ENCODE results near the gene TBC1D22A. TPM values are rescaled to one million over a fixed set of nuclear protein-coding genes. Genes with fewer than 3 reads are reported as not detected.

The TBC1D22A gene
- total RNA-seq, 8 experiments from 2014 or later = 6.6 to 31.4 (median 12.3) TPM

- H3K27ac ChIP-seq = no peak overlapping the region
- no peak for ATAC-seq (replicated peaks in 6 of 8)
- no peak overlapping the region for H3K4me3 ChIP-seq
- in situ Hi-C loops (cut with MboI; ENCODE audit: low pct_unique_long_range_greater_than_20kb in 2 of 9, low sequenced_read_pairs in 9 of 9, unreplicated experiment in 9 of 9) = no loop called here
- WGBS, 10 experiments = 83 to 92% methylated on average over 1 to 2 of the region's 2 CpGs; no CpG with 5 or more reads in 8 of the 10 experiments
- H3K4me1 ChIP-seq (replicated peaks in 1 of 2) = peaks cover 8 to 9% of the 10 kb centered on the region in 2 donors
Observed at GRCh38 chr22:46757104-46757503, 5.3 kb upstream of the TBC1D22A start.

GRCh38 chr22:46758121-46758520, 4.3 kb upstream of the TBC1D22A start:
- Histone ChIP-seq H3K4me1 (replicated peaks in 1 of 2) (peaks cover 8 to 9% of the 10 kb centered on the region in 2 donors), H3K4me3 (no peak overlapping the region), H3K27ac (no peak overlapping the region)
- WGBS, 10 experiments = 60 to 90% (median 83%) methylated on average over 1 of the region's 1 CpG; no CpG with 5 or more reads in 7 of the 10 experiments
- in situ Hi-C loops (cut with MboI; ENCODE audit: low pct_unique_long_range_greater_than_20kb in 2 of 9, low sequenced_read_pairs in 9 of 9, unreplicated experiment in 9 of 9) = no loop called here
- ATAC-seq (replicated peaks in 6 of 8) = no peak

- WGBS, 10 experiments = 48 to 89% (median 60%) methylated on average over 1 to 4 of the region's 6 CpGs; no CpG with 5 or more reads in 2 of the 10 experiments
- Histone ChIP-seq H3K4me3 (no peak overlapping the region), H3K27ac (no peak overlapping the region), H3K4me1 (replicated peaks in 1 of 2) (peaks cover 13 to 15% of the 10 kb centered on the region in 2 donors)
- in situ Hi-C loops (cut with MboI; ENCODE audit: low pct_unique_long_range_greater_than_20kb in 2 of 9, low sequenced_read_pairs in 9 of 9, unreplicated experiment in 9 of 9) = no loop called here
- ATAC-seq (replicated peaks in 6 of 8) = peak in 3 of 8 experiments; percentile 0 to 8 (median 1)
Observed at GRCh38 chr22:46758867-46759290, 3.6 kb upstream of the TBC1D22A start.

GRCh38 chr22:46761017-46761416, 1.4 kb upstream of the TBC1D22A start:
- Histone ChIP-seq H3K4me1 (replicated peaks in 1 of 2) (peaks cover 16 to 18% of the 10 kb centered on the region in 2 donors), H3K27ac (peak overlapping the region in 1 of 2 donors; percentile 96), H3K4me3 (peak overlapping the region; percentile 73 to 100 (median 83))
- ATAC-seq (replicated peaks in 6 of 8) = peak in 4 of 8 experiments; percentile 22 to 43 (median 32)
- 60 to 100% (median 87%) methylated on average over 1 to 4 of the region's 6 CpGs for WGBS, 10 experiments
- in situ Hi-C loops (cut with MboI; ENCODE audit: low pct_unique_long_range_greater_than_20kb in 2 of 9, low sequenced_read_pairs in 9 of 9, unreplicated experiment in 9 of 9) = no loop called here

DNA sequence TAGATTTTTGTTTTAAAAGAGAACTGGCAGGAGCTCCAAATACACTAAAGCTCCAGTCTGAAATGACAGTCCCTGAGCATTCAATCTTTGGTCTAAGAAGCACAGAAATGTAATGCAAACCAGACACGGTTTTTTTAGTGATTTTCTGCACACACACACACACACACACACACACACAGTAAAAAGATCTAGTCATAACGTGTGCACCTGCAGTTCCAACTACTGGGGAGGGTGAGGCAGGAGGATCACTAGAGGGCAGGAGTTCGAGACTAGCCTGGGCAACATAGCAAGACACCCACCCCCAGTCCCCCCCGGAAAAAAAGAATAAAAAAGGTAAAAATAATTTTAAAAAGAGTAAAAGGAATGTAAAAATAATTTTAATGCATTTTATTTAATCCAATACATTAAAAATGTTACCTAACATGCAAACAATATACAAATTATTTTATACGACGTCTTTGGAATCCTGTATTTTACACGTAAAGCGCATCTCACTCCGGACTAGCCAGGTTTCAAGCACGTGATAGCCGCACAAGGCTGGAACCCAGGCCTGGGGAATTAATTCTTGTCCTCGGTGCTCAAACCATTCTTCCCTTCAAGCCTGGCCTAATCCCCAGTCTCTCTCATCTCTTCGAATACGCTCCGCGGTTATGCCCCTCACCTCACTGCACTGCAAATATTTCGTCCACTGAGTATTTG, 762 bp upstream of the TBC1D22A start:
- in situ Hi-C loops (cut with MboI; ENCODE audit: low pct_unique_long_range_greater_than_20kb in 2 of 9, low sequenced_read_pairs in 9 of 9, unreplicated experiment in 9 of 9) = no loop called here
- 0 to 8% (median 4%) methylated on average over 1 to 16 of the region's 17 CpGs; no CpG with 5 or more reads in 1 of the 10 experiments for WGBS, 10 experiments
- Histone ChIP-seq H3K27ac (peak overlapping the region; percentile 91 to 96), H3K4me3 (peak overlapping the region; percentile 73 to 100 (median 83)), H3K4me1 (replicated peaks in 1 of 2) (peaks cover 16 to 18% of the 10 kb centered on the region in 2 donors)
- no peak for ATAC-seq (replicated peaks in 6 of 8)

DNA sequence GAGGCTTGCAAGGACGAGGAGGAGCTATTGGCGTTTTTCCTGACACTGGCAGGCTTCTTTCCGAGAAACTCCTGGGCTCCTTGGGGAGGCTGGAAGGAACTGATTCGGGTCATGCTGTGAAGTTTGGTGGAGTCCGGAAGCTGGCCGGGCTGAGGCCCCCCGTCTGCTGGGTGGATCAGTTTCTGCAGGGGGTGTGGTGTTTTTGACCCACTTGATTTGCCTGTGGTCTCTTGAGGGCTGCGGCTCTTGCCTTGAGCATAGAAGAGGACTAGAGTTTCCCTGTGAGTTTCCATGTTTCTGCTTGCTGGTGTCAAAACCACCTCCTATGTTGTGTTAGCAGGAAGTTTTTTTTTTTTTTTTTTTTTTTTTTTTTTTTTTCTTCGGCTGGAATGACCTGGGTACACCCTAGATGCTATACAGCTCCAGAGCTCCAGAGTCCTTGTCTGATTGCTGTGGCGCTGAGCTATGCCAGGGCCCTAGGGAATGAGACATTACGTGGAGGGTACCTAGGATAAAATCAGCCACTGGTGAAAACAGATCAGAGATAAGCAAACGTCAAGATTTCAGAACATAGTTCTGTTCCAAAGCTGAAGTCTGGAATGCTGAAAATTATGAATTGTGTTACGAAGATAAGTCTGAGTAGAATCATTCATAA, 728 bp downstream of the TBC1D22A start:
- 28 to 76% (median 39%) methylated on average over 2 to 8 of the region's 13 CpGs; no CpG with 5 or more reads in 2 of the 10 experiments for WGBS, 10 experiments
- Histone ChIP-seq H3K4me1 (replicated peaks in 1 of 2) (peaks cover 16 to 18% of the 10 kb centered on the region in 2 donors), H3K27ac (peak overlapping the region in 1 of 2 donors; percentile 96), H3K4me3 (peak overlapping the region; percentile 73 to 100 (median 83))
- ATAC-seq (replicated peaks in 6 of 8) = peak in 3 of 8 experiments; percentile 9 to 31 (median 18)
- in situ Hi-C loops (cut with MboI; ENCODE audit: low pct_unique_long_range_greater_than_20kb in 2 of 9, low sequenced_read_pairs in 9 of 9, unreplicated experiment in 9 of 9) = no loop called here

DNA sequence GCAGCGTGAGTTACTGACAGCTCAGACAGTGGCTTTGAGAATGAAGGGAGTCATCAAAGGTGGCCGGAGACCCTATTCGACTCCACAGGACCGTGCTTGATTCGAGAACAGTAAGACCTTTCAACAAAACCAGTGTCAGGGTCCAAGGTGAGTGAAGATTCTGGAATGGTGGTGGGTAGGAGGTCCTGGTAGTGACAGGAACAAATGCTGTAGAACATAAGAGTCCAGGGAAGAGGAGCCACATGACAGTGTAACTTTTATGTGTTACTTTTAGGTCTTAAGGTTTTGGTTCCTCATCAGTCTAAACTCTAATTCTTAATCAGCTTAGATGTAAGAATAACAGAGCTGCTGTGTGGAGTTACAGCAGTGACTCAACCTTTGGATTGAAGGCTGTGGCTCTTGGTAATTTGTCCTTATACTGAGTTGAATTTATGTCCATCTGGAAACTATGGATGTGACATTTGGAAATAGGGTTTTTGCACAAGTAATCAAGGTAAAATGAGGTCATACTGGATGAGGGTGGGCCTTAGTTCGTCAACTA, 1.8 kb downstream of the TBC1D22A start:
- 33 to 100% (median 81%) methylated on average over 1 to 6 of the region's 6 CpGs for WGBS, 10 experiments
- Histone ChIP-seq H3K4me1 (replicated peaks in 1 of 2) (peaks cover 16 to 18% of the 10 kb centered on the region in 2 donors), H3K27ac (no peak overlapping the region), H3K4me3 (no peak overlapping the region)
- in situ Hi-C loops (cut with MboI; ENCODE audit: low pct_unique_long_range_greater_than_20kb in 2 of 9, low sequenced_read_pairs in 9 of 9, unreplicated experiment in 9 of 9) = no loop called here
- ATAC-seq (replicated peaks in 6 of 8) = no peak

GRCh38 chr22:46764779-46765485, 2.5 kb downstream of the TBC1D22A start:
- WGBS, 10 experiments = 74 to 100% (median 83%) methylated on average over 1 to 4 of the region's 6 CpGs; no CpG with 5 or more reads in 1 of the 10 experiments
- Histone ChIP-seq H3K4me1 (replicated peaks in 1 of 2) (peaks cover 16 to 18% of the 10 kb centered on the region in 2 donors), H3K4me3 (no peak overlapping the region), H3K27ac (no peak overlapping the region)
- no peak for ATAC-seq (replicated peaks in 6 of 8)
- in situ Hi-C loops (cut with MboI; ENCODE audit: low pct_unique_long_range_greater_than_20kb in 2 of 9, low sequenced_read_pairs in 9 of 9, unreplicated experiment in 9 of 9) = no loop called here

GRCh38 chr22:46766611-46767010, 4.2 kb downstream of the TBC1D22A start:
- no peak for ATAC-seq (replicated peaks in 6 of 8)
- WGBS, 10 experiments = 90 to 100% (median 99%) methylated on average over 1 to 8 of the region's 8 CpGs; no CpG with 5 or more reads in 3 of the 10 experiments
- H3K4me1 ChIP-seq (replicated peaks in 1 of 2) = peaks cover 7 to 10% of the 10 kb centered on the region in 2 donors
- no peak overlapping the region for H3K27ac ChIP-seq
- in situ Hi-C loops (cut with MboI; ENCODE audit: low pct_unique_long_range_greater_than_20kb in 2 of 9, low sequenced_read_pairs in 9 of 9, unreplicated experiment in 9 of 9) = no loop called here
- no peak overlapping the region for H3K4me3 ChIP-seq

DNA sequence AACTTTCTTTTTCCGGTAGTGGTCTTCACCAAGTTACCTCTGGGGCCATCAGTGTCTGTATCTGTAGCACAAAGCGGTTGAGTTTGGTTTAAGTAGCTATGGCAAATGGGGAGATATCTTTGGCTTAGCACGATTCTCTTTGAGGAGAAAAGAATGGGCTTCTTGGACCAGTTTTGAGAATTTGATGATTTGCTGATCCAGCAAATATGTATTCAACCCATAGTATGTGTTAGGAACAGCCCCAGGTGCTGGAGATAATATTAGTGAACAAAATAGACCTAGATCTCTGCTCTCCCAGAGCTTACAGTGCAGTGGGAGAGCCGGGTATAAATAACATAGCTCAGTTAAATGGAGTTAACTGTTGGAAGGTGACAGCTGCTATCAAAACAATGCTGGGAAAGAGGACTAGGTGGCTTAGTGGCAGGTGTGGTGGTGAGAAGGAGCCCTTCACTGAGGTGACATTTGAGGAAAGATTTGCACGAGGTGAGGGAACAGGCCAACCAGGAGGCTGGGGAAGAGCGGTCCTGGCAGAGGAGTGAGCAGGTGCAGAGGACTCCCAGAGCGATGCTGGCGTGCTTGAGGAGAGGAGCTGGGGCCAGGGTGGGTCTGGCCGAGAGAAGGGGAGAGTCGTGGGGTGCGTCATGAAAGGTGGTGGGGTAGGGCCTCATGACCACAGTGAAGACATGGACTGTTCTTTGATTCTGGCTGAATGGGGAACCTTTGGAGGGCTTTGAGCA, 5.0 kb downstream of the TBC1D22A start:
- Histone ChIP-seq H3K27ac (no peak overlapping the region), H3K4me1 (replicated peaks in 1 of 2) (peaks cover 7 to 9% of the 10 kb centered on the region in 2 donors), H3K4me3 (no peak overlapping the region)
- no peak for ATAC-seq (replicated peaks in 6 of 8)
- in situ Hi-C loops (cut with MboI; ENCODE audit: low pct_unique_long_range_greater_than_20kb in 2 of 9, low sequenced_read_pairs in 9 of 9, unreplicated experiment in 9 of 9) = no loop called here
- WGBS, 10 experiments = 80 to 100% (median 89%) methylated on average over 1 to 11 of the region's 11 CpGs; no CpG with 5 or more reads in 1 of the 10 experiments

GRCh38 chr22:46769191-46769675, 6.8 kb downstream of the TBC1D22A start:
- ATAC-seq (replicated peaks in 6 of 8) = peak in 4 of 8 experiments; percentile 12 to 27 (median 23)
- H3K27ac ChIP-seq = no peak overlapping the region
- 33 to 91% (median 80%) methylated on average over 1 to 5 of the region's 17 CpGs; no CpG with 5 or more reads in 4 of the 10 experiments for WGBS, 10 experiments
- in situ Hi-C loops (cut with MboI; ENCODE audit: low pct_unique_long_range_greater_than_20kb in 2 of 9, low sequenced_read_pairs in 9 of 9, unreplicated experiment in 9 of 9) = no loop called here
- H3K4me3 ChIP-seq = no peak overlapping the region
- peaks cover 0 to under 1% of the 10 kb centered on the region in 2 donors for H3K4me1 ChIP-seq (replicated peaks in 1 of 2)

- 100% methylated on average over 2 of the region's 6 CpGs; no CpG with 5 or more reads in 9 of the 10 experiments for WGBS, 10 experiments
- peak in 2 of 8 experiments; percentile 9 to 17 for ATAC-seq (replicated peaks in 6 of 8)
- H3K27ac ChIP-seq = no peak overlapping the region
- H3K4me1 ChIP-seq (replicated peaks in 1 of 2) = no peaks in the 10 kb centered on the region
- in situ Hi-C loops (cut with MboI; ENCODE audit: low pct_unique_long_range_greater_than_20kb in 2 of 9, low sequenced_read_pairs in 9 of 9, unreplicated experiment in 9 of 9) = no loop called here
- H3K4me3 ChIP-seq = no peak overlapping the region
Observed at GRCh38 chr22:46769706-46770105, 7.3 kb downstream of the TBC1D22A start.

All from motor neuron (in vitro differentiated cells).